Measurements from ENCODE around the gene ZNF728. TPM values are rescaled to one million over a fixed set of nuclear protein-coding genes. Genes with fewer than 3 reads are reported as not detected.

The ZNF728 gene
- 0.31 TPM for total RNA-seq

DNA sequence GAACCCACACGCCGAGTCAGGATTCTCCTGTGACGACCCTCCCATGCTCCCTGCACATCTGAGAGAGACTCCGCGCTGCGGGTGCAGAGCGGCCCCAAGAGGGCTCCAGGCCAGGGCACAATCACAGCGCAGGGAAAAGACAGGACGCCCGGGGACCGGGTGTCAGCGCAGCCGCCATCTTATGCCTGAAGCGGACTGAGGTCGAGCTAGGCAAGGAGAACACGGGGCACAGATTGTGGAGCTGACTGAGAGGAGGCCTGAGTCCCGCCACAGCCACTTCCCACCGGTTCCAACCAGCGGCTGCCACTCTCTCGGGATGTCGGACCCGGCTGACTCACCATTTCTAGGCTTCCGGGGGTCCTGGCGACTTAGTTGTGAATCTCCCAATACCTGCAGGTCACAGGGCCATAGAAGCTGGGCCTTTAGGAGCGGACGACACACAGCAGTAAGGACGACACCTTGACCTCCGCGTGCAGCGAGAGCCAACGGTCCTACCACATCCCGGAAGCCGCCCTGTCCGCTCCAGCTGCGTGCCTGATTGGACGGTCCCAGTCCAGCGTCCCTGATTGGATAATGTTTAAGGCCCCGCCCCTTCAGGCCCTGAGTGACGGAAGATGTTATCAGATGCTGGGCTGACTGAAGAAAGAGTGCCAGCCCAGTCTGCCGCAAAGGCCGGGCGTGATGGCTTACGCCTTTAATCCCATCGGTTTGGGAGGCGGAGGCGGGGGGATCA lies at the start of gene ZNF728:
ZNF728 (minus strand) TSS at position 487 of the 733 bp plus-strand sequence; CDS start at position 341, 146 bp downstream.

Small RNAs within 50 kb of the gene (small RNA-seq; reads per million reads assigned to genes)
- gene AC022145.2 (ENCODE audit: low replicate concordance) = not detected

Other genes with a start within 250 kb of the ZNF728 start
- gene ZNF99, start 219.0 kb downstream of the ZNF728 start, total RNA-seq = 1.6 TPM
- gene ZNF723, start 170.9 kb downstream of the ZNF728 start, total RNA-seq = not detected
- gene ZNF730, start 113.8 kb upstream of the ZNF728 start, total RNA-seq = 26.0 TPM
- 23.8 TPM for gene ZNF724, start 247.2 kb upstream of the ZNF728 start, total RNA-seq

Measured in parietal lobe (tissue), 2 donors.